HepG2 (cell line): Measurements from ENCODE around the gene CFAP99. TPM values are rescaled to one million over a fixed set of nuclear protein-coding genes. Genes with fewer than 3 reads are reported as not detected.
A peak's percentile ranks its signal among the peaks of the same experiment; 100 is the strongest.

Experiments used
- ELF3 ChIP-seq: IDR thresholded peaks from 2 replicates; pipeline ENCODE4 v1.6.1; 2016; ENCODE audit warnings: missing genetic modification reagents, missing compliant biosample characterization
- ELK4 ChIP-seq: sonication (generic); formaldehyde crosslinking; IDR thresholded peaks from 2 replicates; pipeline ENCODE4 v1.9.0; 2021; ENCODE audit warnings: missing genetic modification reagents, borderline replicate concordance
- FOXJ3 ChIP-seq: sonication (generic); formaldehyde crosslinking; IDR thresholded peaks from 2 replicates; pipeline ENCODE4 v1.4.0; 2020; ENCODE audit warnings: missing genetic modification reagents, mild to moderate bottlenecking, borderline replicate concordance
- FOXK2 ChIP-seq: fragments of 450-650 bp; IDR thresholded peaks from 2 replicates; pipeline ENCODE4 v1.6.1; 2016
- HNF4A ChIP-seq: sonication (generic); formaldehyde crosslinking; IDR thresholded peaks from 2 replicates; pipeline ENCODE4 v1.4.0; 2020; ENCODE audit warnings: missing genetic modification reagents
- KLF12 ChIP-seq: sonication (generic); formaldehyde crosslinking; IDR thresholded peaks from 2 replicates; pipeline ENCODE4 v1.4.0; 2020; ENCODE audit warnings: missing genetic modification reagents, borderline replicate concordance
- NFATC3 ChIP-seq: sonication (generic); formaldehyde crosslinking; IDR thresholded peaks from 2 replicates; pipeline ENCODE4 v1.5.1; 2020; ENCODE audit warnings: mild to moderate bottlenecking, missing genetic modification reagents
- RBFOX2 ChIP-seq: fragments of 200-400 bp; formaldehyde crosslinking; IDR thresholded peaks from 2 replicates; pipeline ENCODE4 v1.6.1; 2017; ENCODE audit warnings: low read depth, mild to moderate bottlenecking, low read length
- RBM22 ChIP-seq: fragments of 200-400 bp; formaldehyde crosslinking; optimal IDR thresholded peaks from 2 replicates; pipeline ENCODE3; 2017; ENCODE audit warnings: mild to moderate bottlenecking, low read length, moderate library complexity
- ZBTB4 ChIP-seq: sonication (generic); formaldehyde crosslinking; IDR thresholded peaks from 2 replicates; pipeline ENCODE4 v1.4.0; 2020; ENCODE audit warnings: missing genetic modification reagents, mild to moderate bottlenecking, borderline replicate concordance
- ZNF207 ChIP-seq: fragments of 450-650 bp; IDR thresholded peaks from 2 replicates; pipeline ENCODE4 v1.6.1; 2016; ENCODE audit warnings: antibody characterized with exemption, borderline replicate concordance
- ZNF34 ChIP-seq: sonication (generic); formaldehyde crosslinking; IDR thresholded peaks from 2 replicates; pipeline ENCODE4 v1.4.0; 2020; ENCODE audit warnings: mild to moderate bottlenecking, missing genetic modification reagents, borderline replicate concordance
- ZNF441 ChIP-seq: sonication (generic); formaldehyde crosslinking; IDR thresholded peaks from 2 replicates; pipeline ENCODE4 v1.7.0; 2021; ENCODE audit warnings: missing genetic modification reagents, borderline replicate concordance
- ZNF446 ChIP-seq: sonication (generic); formaldehyde crosslinking; IDR thresholded peaks from 2 replicates; pipeline ENCODE4 v1.5.0; 2020; ENCODE audit warnings: mild to moderate bottlenecking, missing genetic modification reagents
- ZSCAN9 ChIP-seq: IDR thresholded peaks from 2 replicates; pipeline ENCODE4 v1.6.1; 2016; ENCODE audit warnings: borderline replicate concordance
- polyA plus RNA-seq, 8 experiments: library from polyadenylated mRNA; depleted of rRNA in 3 of 8; stranded (reverse) in 7 of 8; unstranded in 1 of 8; fragments of >200 nt; fragmentation: Illumina TruSeq in 4 of 8; extraction: Trizol in 4 of 8; gene quantifications; 2 replicates each; pipeline versions ENCODE4 v1.2.1 to v1.2.3, GENCODE V29; 2011 to 2016; ENCODE audit warnings: low read depth in 4 of 8, missing spikeins in 1 of 8, mixed read lengths in 1 of 8; ENCODE audit not compliant: insufficient read depth in 1 of 8
- total RNA-seq, 5 experiments: library from RNA; depleted of rRNA; stranded (reverse); fragments of >200 nt; fragmentation: Illumina TruSeq; extraction: Trizol; gene quantifications; 2 replicates each; pipeline ENCODE4 v1.2.3, GENCODE V29; 2016; ENCODE audit warnings: low read depth in 1 of 5
- TF ChIP-seq, protein P1 (sequence below): sonication (generic); formaldehyde crosslinking; IDR thresholded peaks from 2 replicates; pipeline ENCODE4 v1.5.0; 2020; ENCODE audit warnings: mild to moderate bottlenecking, missing genetic modification reagents
- TF ChIP-seq, protein P2 (sequence below): sonication (generic); formaldehyde crosslinking; conservative IDR thresholded peaks from 2 replicates; pipeline ENCODE4 v1.5.0; 2020; ENCODE audit warnings: missing genetic modification reagents
- TF ChIP-seq, protein P3 (sequence below): sonication (generic); formaldehyde crosslinking; IDR thresholded peaks from 2 replicates; pipeline ENCODE4 v1.5.0; 2020; ENCODE audit warnings: mild to moderate bottlenecking, low read depth, missing genetic modification reagents, borderline replicate concordance

CFAP99 gene
- total and polyA plus RNA-seq, 2 of the 13 experiments (the other 11 are each of a cell fraction or from before 2014, with no cell fraction given): not detected

DNA sequence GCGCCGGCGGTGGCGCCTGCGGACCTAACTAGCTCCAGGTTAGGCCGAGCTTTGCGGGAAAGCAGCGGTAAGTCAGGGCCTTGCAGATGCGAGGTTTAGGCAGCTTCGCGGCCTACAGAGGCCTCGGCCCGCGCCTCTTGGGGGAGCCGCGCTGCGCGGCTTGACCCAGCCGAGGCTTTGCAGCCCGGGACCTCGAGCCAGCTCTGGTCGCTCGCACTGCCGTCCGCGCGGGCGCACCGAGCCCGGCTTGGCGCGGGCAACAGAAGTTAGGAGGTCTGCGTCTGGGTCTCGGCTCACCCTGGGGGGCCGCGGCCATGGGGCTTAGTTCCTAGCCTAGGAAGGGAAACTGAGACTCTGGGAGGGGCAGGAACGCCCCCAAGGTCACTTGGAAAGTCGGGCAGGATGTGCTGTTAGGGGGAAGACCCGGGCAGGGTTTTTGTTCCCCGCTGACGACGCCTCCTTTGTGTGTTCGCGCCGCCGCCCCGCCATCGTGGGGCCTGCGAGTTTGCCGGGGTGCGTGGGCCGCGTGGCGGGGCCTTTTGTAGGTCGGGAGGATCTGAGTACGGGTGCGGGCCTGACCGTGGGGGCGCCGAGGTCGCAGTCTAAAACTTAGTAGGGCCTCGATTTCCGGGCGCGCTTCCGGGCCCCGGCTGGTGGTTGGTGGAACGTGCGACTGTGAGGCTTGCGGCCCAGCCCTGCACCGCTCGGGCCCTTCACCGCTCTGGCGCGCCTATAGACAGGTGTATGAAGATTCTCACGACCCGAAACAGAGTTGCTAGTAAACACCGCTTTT, 50.6 kb downstream of the CFAP99 start (continued):
- TF ChIP-seq, protein P1, sequence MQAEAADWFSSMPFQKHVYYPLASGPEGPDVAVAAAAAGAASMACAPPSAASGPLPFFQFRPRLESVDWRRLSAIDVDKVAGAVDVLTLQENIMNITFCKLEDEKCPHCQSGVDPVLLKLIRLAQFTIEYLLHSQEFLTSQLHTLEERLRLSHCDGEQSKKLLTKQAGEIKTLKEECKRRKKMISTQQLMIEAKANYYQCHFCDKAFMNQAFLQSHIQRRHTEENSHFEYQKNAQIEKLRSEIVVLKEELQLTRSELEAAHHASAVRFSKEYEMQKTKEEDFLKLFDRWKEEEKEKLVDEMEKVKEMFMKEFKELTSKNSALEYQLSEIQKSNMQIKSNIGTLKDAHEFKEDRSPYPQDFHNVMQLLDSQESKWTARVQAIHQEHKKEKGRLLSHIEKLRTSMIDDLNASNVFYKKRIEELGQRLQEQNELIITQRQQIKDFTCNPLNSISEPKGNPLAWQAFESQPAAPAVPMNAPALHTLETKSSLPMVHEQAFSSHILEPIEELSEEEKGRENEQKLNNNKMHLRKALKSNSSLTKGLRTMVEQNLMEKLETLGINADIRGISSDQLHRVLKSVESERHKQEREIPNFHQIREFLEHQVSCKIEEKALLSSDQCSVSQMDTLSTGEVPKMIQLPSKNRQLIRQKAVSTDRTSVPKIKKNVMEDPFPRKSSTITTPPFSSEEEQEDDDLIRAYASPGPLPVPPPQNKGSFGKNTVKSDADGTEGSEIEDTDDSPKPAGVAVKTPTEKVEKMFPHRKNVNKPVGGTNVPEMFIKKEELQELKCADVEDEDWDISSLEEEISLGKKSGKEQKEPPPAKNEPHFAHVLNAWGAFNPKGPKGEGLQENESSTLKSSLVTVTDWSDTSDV (CRISPR knock-in tag): no peak; the same call in 1 of the 2 replicates
- TF ChIP-seq FOXK2 (no peak), RBM22 (no peak), NFATC3 (CRISPR knock-in tag) (no peak), ZNF34 (no peak), FOXJ3 (CRISPR knock-in tag) (no peak), ZSCAN9 (no peak), ZNF207 (no peak), ZBTB4 (CRISPR knock-in tag) (no peak), ELK4 (CRISPR knock-in tag) (no peak), ELF3 (CRISPR knock-in tag) (no peak), ZNF446 (CRISPR knock-in tag) (peak; percentile 90; the same call in 1 of the 2 replicates), KLF12 (CRISPR knock-in tag) (no peak), ZNF441 (CRISPR knock-in tag) (no peak), HNF4A (no peak), RBFOX2 (peak; percentile 72)
- TF ChIP-seq, protein P2, sequence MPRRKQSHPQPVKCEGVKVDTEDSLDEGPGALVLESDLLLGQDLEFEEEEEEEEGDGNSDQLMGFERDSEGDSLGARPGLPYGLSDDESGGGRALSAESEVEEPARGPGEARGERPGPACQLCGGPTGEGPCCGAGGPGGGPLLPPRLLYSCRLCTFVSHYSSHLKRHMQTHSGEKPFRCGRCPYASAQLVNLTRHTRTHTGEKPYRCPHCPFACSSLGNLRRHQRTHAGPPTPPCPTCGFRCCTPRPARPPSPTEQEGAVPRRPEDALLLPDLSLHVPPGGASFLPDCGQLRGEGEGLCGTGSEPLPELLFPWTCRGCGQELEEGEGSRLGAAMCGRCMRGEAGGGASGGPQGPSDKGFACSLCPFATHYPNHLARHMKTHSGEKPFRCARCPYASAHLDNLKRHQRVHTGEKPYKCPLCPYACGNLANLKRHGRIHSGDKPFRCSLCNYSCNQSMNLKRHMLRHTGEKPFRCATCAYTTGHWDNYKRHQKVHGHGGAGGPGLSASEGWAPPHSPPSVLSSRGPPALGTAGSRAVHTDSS (CRISPR knock-in tag): no peak
- TF ChIP-seq, protein P3, sequence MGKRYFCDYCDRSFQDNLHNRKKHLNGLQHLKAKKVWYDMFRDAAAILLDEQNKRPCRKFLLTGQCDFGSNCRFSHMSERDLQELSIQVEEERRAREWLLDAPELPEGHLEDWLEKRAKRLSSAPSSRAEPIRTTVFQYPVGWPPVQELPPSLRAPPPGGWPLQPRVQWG (CRISPR knock-in tag): no peak
